Glomerular endothelial cell (primary cell): ENCODE data around the gene NFKBIZ. TPM values are rescaled to one million over a fixed set of nuclear protein-coding genes. Genes with fewer than 3 reads are reported as not detected.
"Not testable (repeated sequence)": the region's sequence is repeated elsewhere in the genome, so short reads cannot be mapped to it uniquely, and the experiment has no call there.

Experiments
- DNase-seq: peaks from one replicate; pipeline ENCODE4 v3.0.0-alpha.2; 2011; ENCODE audit warnings: low read depth, low spot score; ENCODE audit errors: extremely low read depth
- total RNA-seq: library from RNA; depleted of rRNA; stranded (reverse); fragments of >200 nt; gene quantifications from 2 replicates; pipeline ENCODE4 v1.2.3, GENCODE V29; 2015

NFKBIZ gene
- total RNA-seq, 1 donor from 2014 or later, result 35.4 TPM

- DNase-seq, result peak; percentile 50
Observed at GRCh38 chr3:101850246-101851051, 1.1 kb downstream of the NFKBIZ start.

- peak; percentile 84 for DNase-seq
Observed at GRCh38 chr3:101851072-101851770, 1.9 kb downstream of the NFKBIZ start.

GRCh38 chr3:101851850-101852714, 2.8 kb downstream of the NFKBIZ start:
- DNase-seq, result no peak

GRCh38 chr3:101852983-101853840, 3.9 kb downstream of the NFKBIZ start:
- DNase-seq, result no peak

GRCh38 chr3:101853982-101854381, 4.7 kb downstream of the NFKBIZ start:
- DNase-seq, result no peak

- DNase-seq, result no peak
Observed at GRCh38 chr3:101854608-101855304, 5.4 kb downstream of the NFKBIZ start.

GRCh38 chr3:101857301-101857741, 8.0 kb downstream of the NFKBIZ start:
- DNase-seq, result no peak

GRCh38 chr3:101858464-101859030, 9.2 kb downstream of the NFKBIZ start:
- no peak for DNase-seq

GRCh38 chr3:101859882-101860448, 10.7 kb downstream of the NFKBIZ start:
- no peak for DNase-seq

GRCh38 chr3:101861212-101861788, 12.0 kb downstream of the NFKBIZ start:
- DNase-seq, result no peak

- DNase-seq, result no peak
Observed at GRCh38 chr3:101861789-101862415, 12.6 kb downstream of the NFKBIZ start.

GRCh38 chr3:101862416-101863165, 13.3 kb downstream of the NFKBIZ start:
- DNase-seq, result no peak

- not testable (repeated sequence) for DNase-seq
Observed at GRCh38 chr3:101864926-101865325, 15.6 kb downstream of the NFKBIZ start.

- no peak for DNase-seq
Observed at GRCh38 chr3:101865751-101866509, 16.6 kb downstream of the NFKBIZ start.

- no peak for DNase-seq
Observed at GRCh38 chr3:101867511-101867910, 18.2 kb downstream of the NFKBIZ start.

GRCh38 chr3:101867996-101868395, 18.7 kb downstream of the NFKBIZ start:
- DNase-seq, result no peak
